Mesenchymal stem cell (in vitro differentiated cells and primary cell): ENCODE data around the gene UFD1.

Experiments used
- DNase-seq: peaks from one replicate; pipeline ENCODE4 v3.0.0-alpha.2; 2013
- H2AFZ ChIP-seq: one replicate; pipeline ENCODE4 v1.6.1; 2013; ENCODE audit warnings: low read depth, mild to moderate bottlenecking, control low read depth, inconsistent platforms, low read length, moderate library complexity
- H2AK5ac ChIP-seq: 2 replicates; pipeline ENCODE4 v1.6.1; 2013; ENCODE audit warnings: low read length, moderate library complexity, mild to moderate bottlenecking, inconsistent platforms; ENCODE audit not compliant: severe bottlenecking
- H2BK120ac ChIP-seq: one replicate; pipeline ENCODE4 v1.6.1; 2013; ENCODE audit warnings: low read depth, mild to moderate bottlenecking, inconsistent platforms, low read length, moderate library complexity
- H2BK12ac ChIP-seq, 2 experiments: one replicate each; pipeline ENCODE4 v1.6.1; 2013; ENCODE audit warnings: inconsistent platforms in 2 of 2, low read length in 2 of 2, mild to moderate bottlenecking in 2 of 2, moderate library complexity in 2 of 2, control low read depth in 1 of 2
- H2BK15ac ChIP-seq: one replicate; pipeline ENCODE4 v1.6.1; 2013; ENCODE audit warnings: mild to moderate bottlenecking, low read depth, inconsistent platforms; ENCODE audit not compliant: poor library complexity, severe bottlenecking
- H2BK5ac ChIP-seq: 2 replicates; pipeline ENCODE4 v1.6.1; 2013; ENCODE audit warnings: low read depth, mild to moderate bottlenecking, low read length, control low read depth, inconsistent platforms; ENCODE audit not compliant: poor library complexity, severe bottlenecking
- H3K14ac ChIP-seq, 2 experiments: one replicate each; pipeline ENCODE4 v1.6.1; 2013; ENCODE audit warnings: inconsistent platforms in 2 of 2, low read length in 2 of 2, control low read depth in 1 of 2, mild to moderate bottlenecking in 1 of 2, moderate library complexity in 1 of 2
- H3K18ac ChIP-seq, 2 experiments: one replicate each; pipeline ENCODE4 v1.6.1; 2013; ENCODE audit warnings: inconsistent platforms in 2 of 2, low read length in 2 of 2, control low read depth in 1 of 2, low read depth in 1 of 2, mild to moderate bottlenecking in 1 of 2
- H3K23ac ChIP-seq, 2 experiments: one replicate each; pipeline ENCODE4 v1.6.1; 2013; ENCODE audit warnings: inconsistent platforms in 2 of 2, low read length in 2 of 2, mild to moderate bottlenecking in 2 of 2, moderate library complexity in 2 of 2, control low read depth in 1 of 2
- H3K27ac ChIP-seq: 2 replicates; pipeline ENCODE4 v1.5.1; 2013; ENCODE audit warnings: mild to moderate bottlenecking, moderate library complexity, low read length, control low read depth, inconsistent platforms; ENCODE audit not compliant: poor library complexity, severe bottlenecking
- H3K27me3 ChIP-seq, 2 experiments: 2 replicates each; pipeline versions ENCODE4 v1.6.1 to v1.7.0; 2013; ENCODE audit warnings: low read length in 2 of 2, mild to moderate bottlenecking in 2 of 2, moderate library complexity in 2 of 2, control low read depth in 1 of 2, inconsistent platforms in 1 of 2; ENCODE audit not compliant: control insufficient read depth in 1 of 2, insufficient read depth in 1 of 2
- H3K36me3 ChIP-seq, 2 experiments: 2 replicates each; pipeline versions ENCODE4 v1.6.1 to v1.7.0; 2013; ENCODE audit warnings: low read length in 2 of 2, control low read depth in 1 of 2, inconsistent platforms in 1 of 2, low read depth in 1 of 2, mild to moderate bottlenecking in 1 of 2; ENCODE audit not compliant: insufficient read depth in 2 of 2, control insufficient read depth in 1 of 2
- H3K4ac ChIP-seq, 2 experiments: one replicate each; pipeline ENCODE4 v1.6.1; 2013; ENCODE audit warnings: inconsistent platforms in 2 of 2, low read length in 2 of 2, mild to moderate bottlenecking in 2 of 2, moderate library complexity in 2 of 2, control low read depth in 1 of 2, low read depth in 1 of 2
- H3K4me1 ChIP-seq: 2 replicates; pipeline ENCODE4 v1.6.1; 2013; ENCODE audit warnings: low read depth, low read length, control low read depth; ENCODE audit not compliant: control insufficient read depth, insufficient read depth
- H3K4me2 ChIP-seq: 2 replicates; pipeline ENCODE4 v1.6.1; 2013; ENCODE audit warnings: low read length, mild to moderate bottlenecking, inconsistent platforms; ENCODE audit not compliant: poor library complexity, severe bottlenecking
- H3K4me3 ChIP-seq, 2 experiments: 2 replicates each; pipeline versions ENCODE4 v1.5.1 to v1.7.0; 2013; ENCODE audit warnings: low read length in 2 of 2, mild to moderate bottlenecking in 2 of 2, control low read depth in 1 of 2, low read depth in 1 of 2; ENCODE audit not compliant: insufficient read depth in 1 of 2
- H3K79me1 ChIP-seq: replicated peaks from 2 replicates; pipeline ENCODE4 v1.6.1; 2013; ENCODE audit warnings: mild to moderate bottlenecking, control low read depth, low read length, inconsistent platforms; ENCODE audit not compliant: poor library complexity, severe bottlenecking
- H3K9ac ChIP-seq: 2 replicates; pipeline ENCODE4 v1.7.0; 2013; ENCODE audit warnings: mild to moderate bottlenecking, low read length, moderate library complexity
- H3K9me3 ChIP-seq: 2 replicates; pipeline ENCODE4 v1.7.0; 2013; ENCODE audit warnings: mild to moderate bottlenecking, low read length; ENCODE audit not compliant: control insufficient read depth
- H4K8ac ChIP-seq: one replicate; pipeline ENCODE4 v1.6.1; 2013; ENCODE audit warnings: inconsistent platforms, mild to moderate bottlenecking, low read length, moderate library complexity
- H4K91ac ChIP-seq: one replicate; pipeline ENCODE4 v1.6.1; 2013; ENCODE audit warnings: mild to moderate bottlenecking, low read length, inconsistent platforms
- WGBS: methylation state at CpG from one replicate; pipeline ENCODE4 v1.1.7; 2013; ENCODE audit warnings: mixed read lengths; 5-methylcytosine and 5-hydroxymethylcytosine counted together

UFD1 gene

DNA sequence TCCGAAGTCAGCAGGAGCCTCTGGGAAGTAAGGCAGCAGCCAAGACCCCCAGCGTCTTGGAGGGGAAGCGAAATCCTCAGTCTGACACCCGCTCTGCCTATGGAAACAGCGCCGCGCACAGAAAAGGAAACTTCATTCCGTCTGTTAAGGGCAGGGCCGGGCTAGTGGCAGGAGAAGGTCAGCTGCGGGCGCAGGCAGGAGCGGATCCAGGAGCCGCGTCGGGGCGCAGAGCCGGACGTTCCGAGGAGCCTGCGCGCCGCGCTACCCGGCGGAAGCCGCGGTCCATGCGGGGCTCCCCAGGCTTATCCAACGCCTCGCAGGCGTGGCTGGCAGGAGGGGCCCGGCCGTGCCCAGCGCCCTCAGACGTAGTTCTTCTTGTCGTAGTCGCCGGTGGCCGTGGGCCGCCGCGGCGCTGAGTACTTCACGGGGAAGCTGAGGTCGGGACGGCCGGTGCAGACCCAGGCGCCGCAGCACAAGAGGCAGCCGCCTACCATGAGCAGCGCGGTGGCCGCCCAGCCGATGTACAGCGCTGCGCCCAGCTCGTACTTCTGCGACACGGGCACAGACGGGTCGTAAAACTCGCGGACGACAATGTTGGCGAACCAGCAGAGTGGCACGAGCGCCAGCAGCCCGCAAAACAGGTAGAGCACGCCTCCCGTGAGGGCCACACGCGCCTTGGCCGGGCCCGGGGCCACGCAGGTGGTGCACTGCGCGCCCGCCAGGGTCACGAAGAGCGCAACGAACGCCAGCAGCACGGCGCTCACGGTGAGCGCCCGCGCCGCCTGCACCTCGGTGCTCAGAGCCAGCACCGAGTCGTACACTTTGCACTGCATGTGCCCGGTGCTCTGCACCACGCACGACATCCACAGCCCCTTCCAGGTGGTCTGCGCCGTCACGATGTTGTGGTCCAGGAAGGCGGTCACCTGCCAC, 44.5 kb upstream of the UFD1 start:
- WGBS: 3% methylated on average over 95 of the region's 99 CpGs

DNA sequence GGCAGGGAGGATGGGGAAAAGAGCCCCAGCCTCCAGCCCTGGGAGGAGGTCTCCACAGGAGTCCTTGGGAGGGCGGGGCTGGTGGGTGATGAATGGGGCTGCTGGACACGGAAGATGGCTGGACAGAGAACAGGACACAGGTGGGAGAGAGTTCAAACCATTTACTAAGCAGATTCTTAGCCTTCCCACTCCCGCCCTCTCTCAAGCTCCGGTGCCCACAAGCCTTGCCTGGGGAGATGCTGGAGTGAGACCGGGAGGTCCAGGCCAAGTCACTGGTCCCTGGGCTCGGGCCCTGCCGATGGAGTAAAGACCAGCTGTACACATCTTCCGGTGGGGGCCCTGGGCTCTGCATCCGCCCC, 43.9 kb upstream of the UFD1 start:
- Histone ChIP-seq H3K27ac (no peak overlapping the region), H2BK5ac (no peak overlapping the region), H3K4me3 (peak overlapping the region in 1 of 2 experiments; percentile 49), H3K14ac (no peak overlapping the region), H3K79me1 (no peaks in the 10 kb centered on the region), H3K9me3 (no peaks in the 10 kb centered on the region), H4K8ac (no peak overlapping the region), H2AFZ (no peak overlapping the region), H2BK120ac (no peak overlapping the region), H3K9ac (no peak overlapping the region), H4K91ac (no peak overlapping the region), H3K4me2 (no peak overlapping the region), H3K18ac (no peak overlapping the region), H2AK5ac (no peak overlapping the region), H3K4me1 (peaks cover 19% of the 10 kb centered on the region), H3K36me3 (no peaks in the 10 kb centered on the region), H2BK12ac (no peak overlapping the region), H2BK15ac (no peak overlapping the region), H3K4ac (no peak overlapping the region), H3K27me3 (peaks cover 45 to 49% of the 10 kb centered on the region in 2 experiments), H3K23ac (no peak overlapping the region)
- WGBS: 31% methylated on average over 9 of the region's 9 CpGs
- DNase-seq: no peak

More for the DNA sequence above, 44.5 kb upstream of the UFD1 start:
- Histone ChIP-seq H2BK5ac (no peak overlapping the region), H3K36me3 (no peaks in the 10 kb centered on the region), H3K4me2 (peak overlapping the region; percentile 65), H4K8ac (no peak overlapping the region), H2AK5ac (no peak overlapping the region), H3K14ac (no peak overlapping the region), H4K91ac (no peak overlapping the region), H3K79me1 (no peaks in the 10 kb centered on the region), H2BK15ac (no peak overlapping the region), H2BK12ac (no peak overlapping the region), H3K27me3 (peaks cover 45 to 49% of the 10 kb centered on the region in 2 experiments), H3K18ac (no peak overlapping the region), H2AFZ (no peak overlapping the region), H3K4ac (no peak overlapping the region), H3K9ac (no peak overlapping the region), H3K4me3 (peak overlapping the region; percentile 27 to 49), H2BK120ac (no peak overlapping the region), H3K23ac (no peak overlapping the region), H3K4me1 (peaks cover 19% of the 10 kb centered on the region), H3K9me3 (no peaks in the 10 kb centered on the region), H3K27ac (no peak overlapping the region)
- peak; percentile 45 for DNase-seq

DNA sequence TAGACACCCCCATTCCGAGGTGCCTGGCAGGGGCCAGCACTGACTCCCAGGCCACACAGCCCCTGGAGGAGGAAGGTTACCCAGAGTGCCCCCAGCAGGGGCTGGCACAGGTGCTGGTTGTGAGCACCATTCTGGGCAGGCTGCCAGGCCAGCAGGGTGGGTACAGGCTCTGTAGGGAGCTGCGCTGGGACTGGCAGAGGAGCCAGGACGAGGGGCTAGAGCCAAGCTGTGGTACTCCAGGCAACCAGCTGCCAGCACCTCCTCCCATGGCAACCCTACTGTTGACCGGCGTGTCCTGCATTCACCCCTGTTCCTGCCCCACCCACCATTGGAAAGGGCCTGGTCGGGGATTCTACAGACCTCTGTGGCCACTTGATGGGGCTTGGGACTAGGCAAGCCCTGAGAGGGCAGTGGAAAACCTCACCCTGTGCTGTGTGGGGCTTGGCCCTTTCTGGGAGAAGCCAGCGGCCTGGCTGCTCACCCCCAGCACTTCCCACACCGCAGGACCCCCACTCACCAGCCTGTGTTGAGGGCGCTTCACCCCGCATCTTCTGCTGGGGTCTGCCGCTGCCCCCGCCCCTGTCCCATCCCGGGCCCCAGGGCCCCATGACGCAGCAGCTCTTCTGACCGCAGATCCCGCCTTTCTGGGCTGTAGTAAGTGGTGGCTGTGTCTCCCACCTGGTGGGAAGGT, 43.3 kb upstream of the UFD1 start:
- H3K4me1 ChIP-seq: peaks cover 17% of the 10 kb centered on the region
- peaks cover 0 to 1% of the 10 kb centered on the region in 2 experiments for H3K36me3 ChIP-seq
- no peak overlapping the region for H2BK15ac ChIP-seq
- H4K8ac ChIP-seq: no peak overlapping the region
- H4K91ac ChIP-seq: no peak overlapping the region
- no peak overlapping the region for H3K9ac ChIP-seq
- H3K14ac ChIP-seq: no peak overlapping the region
- H3K79me1 ChIP-seq: no peaks in the 10 kb centered on the region
- no peak overlapping the region for H2AK5ac ChIP-seq
- no peak overlapping the region for H2BK5ac ChIP-seq
- no peak overlapping the region for H3K23ac ChIP-seq
- no peak overlapping the region for H2BK12ac ChIP-seq
- H2BK120ac ChIP-seq: no peak overlapping the region
- H3K27ac ChIP-seq: no peak overlapping the region
- H3K4me3 ChIP-seq: no peak overlapping the region
- peaks cover 45 to 49% of the 10 kb centered on the region in 2 experiments for H3K27me3 ChIP-seq
- H3K18ac ChIP-seq: no peak overlapping the region
- no peak overlapping the region for H2AFZ ChIP-seq
- no peak overlapping the region for H3K4ac ChIP-seq
- WGBS: 80% methylated on average over 16 of the region's 16 CpGs
- no peak for DNase-seq
- no peak overlapping the region for H3K4me2 ChIP-seq
- no peaks in the 10 kb centered on the region for H3K9me3 ChIP-seq
